NCI-H128 (cell line): ENCODE measurements around the gene HSD17B8.

Experiments
- DNase-seq: peaks from one replicate; lab custom pipeline; 2025; ENCODE audit not compliant: unreplicated experiment; lab: John Stamatoyannopoulos, UW

Gene HSD17B8

GRCh38 chr6:33191383-33192104, 12.9 kb upstream of the HSD17B8 start:
- DNase-seq, result no peak

DNA sequence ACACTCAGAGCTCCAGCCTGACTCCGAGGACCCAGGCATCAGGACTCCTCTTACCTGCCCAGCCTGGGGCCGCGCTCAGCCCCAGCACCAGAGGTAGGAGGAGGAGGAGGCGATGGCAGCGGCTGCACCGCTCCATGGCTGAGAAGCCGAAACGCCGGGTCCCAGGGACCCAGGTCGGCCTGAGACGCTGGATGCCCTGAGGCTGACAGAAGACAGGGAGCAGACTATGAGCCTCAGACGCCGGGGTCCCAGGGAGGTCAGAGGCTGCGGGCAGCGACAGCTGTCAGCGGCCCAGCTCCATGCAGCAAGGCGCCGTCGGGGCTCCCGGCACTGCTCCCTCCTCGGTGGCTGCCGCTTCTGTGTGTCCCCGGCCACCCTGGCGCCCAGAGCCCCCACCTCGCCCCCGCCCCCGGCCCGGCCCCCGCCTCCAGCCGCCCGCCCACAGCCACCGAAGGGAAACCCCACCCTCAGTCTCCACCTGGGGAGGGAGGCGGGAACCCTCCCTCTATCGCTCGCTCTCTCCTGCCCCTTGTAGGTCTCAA, 12.3 kb upstream of the HSD17B8 start, which contains the start of gene COL11A2:
COL11A2 (minus strand) TSS at position 363 of the 542 bp plus-strand sequence; CDS start at position 136, 227 bp downstream.
- DNase-seq, result no peak

DNA sequence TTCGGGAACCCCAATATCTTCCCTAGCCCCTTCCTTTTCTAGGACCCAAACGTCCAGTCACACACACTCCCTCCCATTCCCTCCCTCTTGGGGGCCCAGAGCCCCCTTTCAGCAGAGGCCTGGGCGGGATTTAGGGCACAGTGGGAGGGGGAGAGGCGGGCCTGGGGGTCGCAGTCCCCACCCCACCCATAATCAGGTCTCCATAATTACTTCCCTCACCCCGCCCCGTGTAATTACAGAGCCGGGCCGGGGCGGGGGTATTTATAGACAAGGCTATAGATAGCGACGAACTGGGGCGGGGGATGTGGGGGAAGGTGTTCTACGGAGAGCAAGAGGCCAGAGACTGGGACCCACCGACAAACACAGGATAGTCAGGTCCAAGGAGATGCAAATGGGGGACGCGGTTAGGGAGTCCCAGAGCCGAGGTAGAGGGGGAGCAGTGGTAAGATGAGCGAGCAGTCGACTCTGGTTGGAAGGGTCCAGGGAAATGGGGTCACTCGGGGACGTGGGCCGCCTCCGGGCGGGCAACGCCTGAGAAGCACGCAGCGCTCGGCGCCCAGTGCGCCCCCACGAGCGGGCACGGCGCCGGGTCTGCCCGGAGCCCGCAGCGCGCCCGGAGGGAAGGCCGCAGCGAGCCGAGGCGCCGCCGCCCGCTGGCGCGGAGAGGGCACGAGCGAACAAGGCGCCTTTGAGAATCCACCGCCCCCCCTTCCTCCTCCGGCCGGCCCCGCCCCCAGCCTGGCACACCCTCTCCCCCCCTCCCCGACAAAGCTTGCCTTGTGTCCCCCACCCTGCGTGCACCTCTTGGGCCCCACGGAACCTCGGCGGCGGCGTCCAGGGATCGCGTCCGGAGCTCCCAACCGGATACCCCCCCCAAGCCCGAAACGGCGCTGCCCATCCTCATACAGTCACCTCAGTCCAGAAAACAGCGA, 11.5 kb upstream of the HSD17B8 start:
- no peak for DNase-seq

DNA sequence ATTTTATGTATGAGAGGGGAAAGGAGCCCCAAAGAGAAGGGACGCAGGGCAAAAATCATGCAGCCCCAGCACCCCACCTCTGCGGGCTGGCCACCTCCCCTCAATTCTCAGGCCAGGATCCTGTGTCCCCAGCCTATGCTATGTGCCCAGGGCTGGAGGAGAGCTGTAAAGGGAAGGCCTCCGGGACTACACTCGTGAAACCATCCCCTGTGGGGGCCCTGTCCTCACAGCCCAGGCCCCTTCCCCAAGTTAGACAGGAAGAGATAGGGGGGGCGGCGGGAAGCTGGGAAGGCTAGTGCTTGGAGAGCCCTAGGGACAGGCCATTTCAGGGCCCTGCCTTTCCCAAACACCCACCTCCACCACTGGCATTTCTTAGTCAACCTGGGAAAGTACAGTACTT, 10.8 kb upstream of the HSD17B8 start:
- DNase-seq, result no peak

DNA sequence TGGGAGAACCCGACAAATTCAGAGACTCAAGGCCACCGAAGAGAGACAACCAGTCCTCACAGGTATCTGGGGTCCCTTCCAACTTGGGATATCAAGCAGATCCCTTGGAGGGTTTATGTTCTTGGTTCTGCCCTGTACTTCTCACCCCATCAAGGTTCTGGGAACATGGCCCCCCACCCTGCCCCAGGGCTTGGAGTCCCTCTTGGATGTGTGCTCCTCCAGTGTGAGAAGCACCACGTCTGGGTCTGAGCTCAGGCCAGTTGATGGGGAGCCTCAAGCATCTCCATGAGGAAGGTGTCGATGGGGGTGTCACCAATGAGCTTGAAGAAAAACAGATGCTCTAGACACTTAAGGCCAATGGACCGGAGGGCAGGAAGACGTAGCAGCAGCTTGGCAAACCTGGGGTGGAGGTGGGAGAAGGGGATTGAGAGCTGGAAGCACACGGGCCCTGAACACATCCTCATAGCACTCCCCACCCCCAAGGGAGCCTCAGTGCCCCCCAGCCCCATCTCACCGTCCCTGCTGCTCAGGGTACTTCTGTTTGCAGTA, 9.9 kb upstream of the HSD17B8 start:
- DNase-seq, result no peak

DNA sequence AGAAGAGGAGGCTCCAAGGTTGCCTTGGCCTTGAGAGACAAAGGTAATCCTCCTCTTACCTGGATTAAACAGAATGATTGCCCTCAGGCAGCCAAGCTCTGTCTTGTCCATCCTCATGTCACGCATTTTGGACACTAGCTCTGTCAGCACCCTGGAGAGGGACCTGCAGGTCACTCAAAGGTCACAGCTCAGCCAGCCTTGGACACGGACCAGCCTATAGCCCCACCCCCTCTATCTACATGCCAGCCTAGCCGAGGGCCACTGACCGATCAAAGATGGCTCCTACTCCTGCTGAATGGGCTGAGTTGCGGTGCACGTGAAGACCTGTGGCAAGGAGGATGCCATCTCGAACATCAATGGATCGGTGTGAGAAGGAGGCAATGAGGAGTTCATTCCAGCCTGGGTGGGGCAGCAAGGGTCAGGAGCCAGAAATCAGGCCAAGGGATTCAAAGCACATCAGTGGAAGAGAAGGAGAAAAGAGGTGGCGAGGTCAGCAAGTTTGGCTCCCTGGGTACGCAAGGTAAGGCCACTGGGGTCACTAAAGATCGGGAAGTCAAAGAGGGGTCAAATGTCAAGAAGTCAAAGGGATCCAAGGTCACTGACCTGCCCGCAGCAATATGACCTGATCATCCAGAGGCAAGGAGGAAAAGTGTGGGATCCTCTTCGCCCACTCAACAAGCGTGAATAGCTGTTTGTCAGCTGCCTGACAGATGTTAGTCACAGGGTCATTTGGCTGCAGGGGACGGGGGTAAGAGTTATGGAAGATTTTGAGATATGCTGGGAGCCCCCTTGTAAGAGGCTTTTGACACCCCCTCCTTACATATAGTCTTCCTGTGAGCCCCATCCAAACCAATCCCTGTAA, 8.9 kb upstream of the HSD17B8 start:
- no peak for DNase-seq

DNA sequence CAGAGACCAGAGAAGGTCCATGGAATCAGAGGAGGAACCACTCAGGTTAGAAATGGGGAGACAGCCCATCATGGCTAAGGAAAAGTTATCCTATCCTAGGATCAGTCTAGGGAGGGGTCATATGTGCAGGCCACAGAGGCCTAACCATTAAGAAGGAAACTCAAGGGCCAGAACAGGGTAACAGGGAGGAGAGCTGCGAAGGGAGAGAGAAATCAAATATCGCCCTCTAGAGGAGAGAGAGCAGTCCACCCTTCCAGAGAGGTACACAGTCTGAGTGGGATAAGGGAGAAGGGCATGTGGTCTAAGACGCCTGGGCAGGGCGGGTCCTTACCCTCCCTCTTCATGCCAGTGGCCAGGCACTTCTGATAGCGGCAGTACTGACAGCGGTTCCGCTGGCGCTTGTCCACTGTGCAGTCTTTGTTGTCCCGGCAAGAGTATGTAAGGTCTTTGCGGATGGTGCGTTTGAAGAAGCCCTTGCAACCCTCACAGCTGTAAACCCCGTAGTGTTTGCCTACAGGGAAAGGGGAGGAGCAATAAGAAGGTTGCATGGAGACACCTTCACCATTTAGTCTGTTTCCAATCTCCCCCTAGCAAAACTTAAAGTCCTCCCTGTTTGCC, 6.9 kb upstream of the HSD17B8 start:
- no peak for DNase-seq

- DNase-seq, result no peak
These were observed 6.1 kb upstream of the HSD17B8 start for GRCh38 chr6:33198159-33198852.

DNA sequence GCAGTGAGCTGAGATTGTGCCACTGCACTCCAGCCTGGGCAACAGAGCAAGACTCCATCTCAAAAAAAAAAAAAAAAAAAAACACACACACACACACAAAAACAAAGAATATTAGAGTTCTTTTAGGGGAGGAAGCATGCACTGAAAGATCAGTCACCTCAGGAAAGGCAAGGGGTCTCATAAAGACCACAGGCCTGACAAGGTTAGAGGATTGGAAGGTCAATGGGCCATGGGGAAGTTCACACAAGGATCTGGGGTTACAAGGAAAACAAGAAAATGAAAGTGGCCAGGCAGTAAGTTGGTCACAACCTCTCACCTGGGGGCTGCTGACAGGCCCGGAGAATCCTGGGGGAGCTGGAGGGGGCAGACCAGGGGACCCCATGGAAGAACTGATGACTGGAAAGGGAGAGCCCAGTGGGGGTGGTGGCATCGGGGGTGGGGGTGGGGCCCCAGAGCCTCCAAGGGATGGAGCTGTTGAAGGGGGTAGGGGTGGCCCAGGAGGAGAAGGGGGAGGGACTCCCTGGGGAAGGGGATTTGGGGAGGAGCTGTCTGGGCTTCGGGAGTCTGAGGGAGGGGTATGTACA, 5.5 kb upstream of the HSD17B8 start:
- DNase-seq, result no peak

DNA sequence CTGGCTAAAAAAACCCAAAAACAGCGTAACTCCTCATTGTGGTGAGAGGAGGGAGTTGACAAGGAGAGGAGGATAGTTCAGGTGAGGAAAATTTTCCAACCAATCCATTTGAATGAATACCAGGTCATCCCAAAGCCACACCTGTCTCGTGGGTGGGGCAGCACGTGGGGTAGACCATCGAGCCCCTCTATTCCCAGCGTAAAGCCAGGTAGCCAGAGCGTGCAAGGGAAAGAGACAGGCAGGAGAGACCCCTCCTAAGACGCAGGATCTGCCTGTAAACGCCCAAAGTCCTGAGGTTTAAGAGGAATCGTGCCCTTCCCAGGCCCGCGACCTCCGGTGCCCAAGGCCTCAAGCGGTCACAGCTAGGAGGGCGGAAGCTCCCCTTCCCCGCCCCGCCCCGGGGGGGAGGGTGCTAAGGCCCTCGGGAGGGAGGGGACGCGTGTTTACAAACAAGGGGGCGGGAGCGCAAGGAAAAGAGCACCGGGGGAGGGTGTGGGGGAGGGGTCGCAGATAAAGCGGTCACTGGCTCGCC, 4.7 kb upstream of the HSD17B8 start:
- DNase-seq, result no peak

DNA sequence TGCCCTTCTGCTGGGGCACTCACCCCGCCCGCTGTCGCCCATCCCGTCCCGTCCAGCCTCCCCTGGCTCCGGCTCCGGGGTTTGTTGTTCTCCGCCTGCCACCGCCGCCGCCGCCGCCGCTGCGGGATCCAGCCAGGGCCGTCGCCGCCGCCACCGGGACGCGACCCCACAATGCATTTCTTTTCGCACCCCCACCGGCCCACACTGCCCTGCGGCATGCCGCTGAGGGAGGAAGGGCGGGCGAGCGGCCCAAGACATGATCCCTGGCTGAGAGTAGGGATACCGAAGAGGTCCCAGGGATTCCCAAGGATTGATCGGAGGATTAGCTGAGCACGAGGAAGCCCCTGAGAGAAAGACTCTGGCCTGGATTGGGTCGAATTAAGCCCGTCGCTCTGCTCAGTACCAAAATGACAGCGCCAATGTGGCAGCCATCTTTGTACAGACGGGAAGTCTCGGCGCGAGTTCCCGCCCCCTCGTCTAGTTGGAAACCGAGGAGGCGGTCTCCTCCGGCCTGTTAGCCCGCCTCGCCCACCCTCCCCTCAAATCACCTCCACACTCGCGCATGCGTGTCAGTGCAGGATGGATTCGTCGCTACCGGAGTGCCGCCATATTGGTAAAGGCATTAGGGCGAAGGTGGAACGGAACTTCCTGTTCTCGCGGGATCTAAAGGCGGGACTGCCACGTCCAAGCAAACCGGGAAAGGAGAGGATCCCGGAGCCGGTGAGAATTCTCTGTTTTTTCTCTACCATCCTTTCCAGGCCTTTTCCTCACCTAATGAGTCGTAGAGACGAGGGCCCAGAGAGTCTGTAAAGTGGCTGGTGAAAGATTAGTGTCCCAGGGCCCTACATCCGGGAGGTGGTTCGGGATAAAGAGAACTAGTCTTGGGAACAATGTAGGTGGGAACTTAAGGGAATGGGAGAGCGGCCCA, 4.0 kb upstream of the HSD17B8 start, which contains the start of the genes RXRB and SLC39A7:
RXRB (minus strand) TSS at position 447 of the 928 bp plus-strand sequence; CDS start at position 258, 189 bp downstream.
SLC39A7 (plus strand) TSS at position 649 of the 928 bp plus-strand sequence. CDS start 379 bp downstream, outside the sequence.
- peak; percentile 98 for DNase-seq

DNA sequence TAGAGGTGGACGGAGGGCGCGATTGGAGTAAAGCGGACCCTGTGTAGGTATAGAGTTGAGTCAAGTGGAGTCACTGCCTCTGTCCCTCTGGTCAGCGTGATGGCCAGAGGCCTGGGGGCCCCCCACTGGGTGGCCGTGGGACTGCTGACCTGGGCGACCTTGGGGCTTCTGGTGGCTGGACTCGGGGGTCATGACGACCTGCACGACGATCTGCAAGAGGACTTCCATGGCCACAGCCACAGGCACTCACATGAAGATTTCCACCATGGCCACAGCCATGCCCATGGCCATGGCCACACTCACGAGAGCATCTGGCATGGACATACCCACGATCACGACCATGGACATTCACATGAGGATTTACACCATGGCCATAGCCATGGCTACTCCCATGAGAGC, 3.3 kb upstream of the HSD17B8 start:
- DNase-seq, result no peak

DNA sequence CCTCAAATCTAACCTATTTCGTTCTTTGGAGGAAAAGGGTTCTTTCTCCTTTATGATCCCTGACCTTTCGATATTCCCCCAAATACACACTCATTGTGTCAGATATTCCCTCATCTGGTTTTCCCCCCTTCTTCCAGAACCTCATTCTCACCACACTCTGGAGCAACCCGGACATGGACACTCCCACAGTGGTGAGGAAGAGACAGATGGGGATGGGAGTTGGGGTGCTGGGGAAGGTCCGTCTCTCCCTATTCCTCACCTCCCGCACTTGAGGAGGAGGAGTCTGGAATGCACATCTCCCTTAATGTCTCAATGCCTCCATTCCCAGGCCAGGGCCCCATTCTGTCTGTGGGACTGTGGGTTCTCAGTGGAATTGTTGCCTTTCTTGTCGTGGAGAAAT, 2.5 kb upstream of the HSD17B8 start:
- no peak for DNase-seq

GRCh38 chr6:33202799-33203198, 1.7 kb upstream of the HSD17B8 start:
- no peak for DNase-seq

GRCh38 chr6:33203443-33204164, 851 bp upstream of the HSD17B8 start:
- DNase-seq, result no peak

DNA sequence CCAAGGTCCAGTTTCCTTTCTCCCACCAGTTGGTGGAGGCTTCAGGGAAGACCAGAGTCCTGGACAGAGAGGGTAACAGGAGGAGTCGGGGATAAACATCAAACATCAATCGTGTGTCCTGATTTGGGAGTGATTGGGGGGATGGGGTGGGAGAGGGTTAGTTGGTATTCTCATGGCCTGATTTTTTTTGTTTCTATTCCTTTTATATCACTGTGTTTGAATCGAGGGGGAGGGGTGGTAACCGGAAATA, 365 bp upstream of the HSD17B8 start:
- DNase-seq, result no peak
